ENCODE data around the gene LRMDA. TPM values are rescaled to one million over a fixed set of nuclear protein-coding genes. Genes with fewer than 3 reads are reported as not detected.

LRMDA gene
- polyA plus RNA-seq, 3 donors: 39.8 to 59.6 (median 56.4) TPM

DNA sequence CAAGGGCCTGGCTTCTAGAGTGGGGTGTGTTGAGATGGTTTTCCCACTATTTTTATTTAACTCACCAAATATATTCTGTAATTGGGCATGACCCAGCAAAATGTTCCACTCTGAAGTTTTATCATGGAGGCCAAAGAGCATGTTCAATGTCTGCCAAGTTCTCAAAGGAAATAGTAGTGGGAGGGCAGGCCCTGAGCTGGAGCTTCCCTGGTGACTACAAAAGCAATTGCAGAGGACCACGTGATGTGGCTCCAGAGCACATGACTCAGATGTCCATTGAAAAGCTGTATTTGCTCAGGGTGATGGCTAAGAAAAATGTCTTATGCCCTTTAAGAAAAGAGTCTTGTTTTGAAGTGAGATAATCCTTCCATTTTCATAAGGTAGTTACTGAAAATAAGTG is 1024.8 kb downstream of the LRMDA start:
- no peak overlapping the region for H3K4me3 Mint-ChIP-seq
- peaks cover 3% of the 10 kb centered on the region for H3K4me1 Mint-ChIP-seq
- no peaks in the 10 kb centered on the region for H3K79me2 ChIP-seq (ENCODE audit: insufficient read depth, low read length)
- intact Hi-C loops (cut with micrococcal nuclease): no loop called here
- no CpG with 5 or more reads among the region's 1 CpG for WGBS (ENCODE audit: insufficient coverage)
- H3K4me3 ChIP-seq (replicated peaks in 1 of 3; ENCODE audit: low read depth in 2 of 3, low read length in 3 of 3): no peak overlapping the region
- no peak overlapping the region for H3K27ac ChIP-seq (ENCODE audit: low read depth in 1 of 2, low read length in 2 of 2)
- H4K20me1 ChIP-seq (ENCODE audit: insufficient read depth, low read length): no peaks in the 10 kb centered on the region
- H3K9ac ChIP-seq (ENCODE audit: insufficient read depth, low read length, poor library complexity, severe bottlenecking): no peak overlapping the region
- no peaks in the 10 kb centered on the region for H3K9me3 ChIP-seq (replicated peaks in 1 of 2; ENCODE audit: control insufficient read depth in 1 of 2, insufficient read depth in 1 of 2, low read length in 2 of 2)
- H3K36me3 Mint-ChIP-seq: no peaks in the 10 kb centered on the region
- H3K36me3 ChIP-seq (replicated peaks in 1 of 2; ENCODE audit: control insufficient read depth in 1 of 2, insufficient read depth in 2 of 2, low read length in 2 of 2): no peaks in the 10 kb centered on the region
- H3K27me3 Mint-ChIP-seq (ENCODE audit: low read depth in 3 of 3): no peaks in the 10 kb centered on the region
- H3K4me2 ChIP-seq (replicated peaks; ENCODE audit: extremely low read depth, low read length, poor library complexity, severe bottlenecking): no peak overlapping the region
- no peaks in the 10 kb centered on the region for H3K27me3 ChIP-seq (ENCODE audit: control insufficient read depth in 2 of 2, insufficient read depth in 2 of 2, low read length in 2 of 2)
- TF ChIP-seq, protein P1, sequence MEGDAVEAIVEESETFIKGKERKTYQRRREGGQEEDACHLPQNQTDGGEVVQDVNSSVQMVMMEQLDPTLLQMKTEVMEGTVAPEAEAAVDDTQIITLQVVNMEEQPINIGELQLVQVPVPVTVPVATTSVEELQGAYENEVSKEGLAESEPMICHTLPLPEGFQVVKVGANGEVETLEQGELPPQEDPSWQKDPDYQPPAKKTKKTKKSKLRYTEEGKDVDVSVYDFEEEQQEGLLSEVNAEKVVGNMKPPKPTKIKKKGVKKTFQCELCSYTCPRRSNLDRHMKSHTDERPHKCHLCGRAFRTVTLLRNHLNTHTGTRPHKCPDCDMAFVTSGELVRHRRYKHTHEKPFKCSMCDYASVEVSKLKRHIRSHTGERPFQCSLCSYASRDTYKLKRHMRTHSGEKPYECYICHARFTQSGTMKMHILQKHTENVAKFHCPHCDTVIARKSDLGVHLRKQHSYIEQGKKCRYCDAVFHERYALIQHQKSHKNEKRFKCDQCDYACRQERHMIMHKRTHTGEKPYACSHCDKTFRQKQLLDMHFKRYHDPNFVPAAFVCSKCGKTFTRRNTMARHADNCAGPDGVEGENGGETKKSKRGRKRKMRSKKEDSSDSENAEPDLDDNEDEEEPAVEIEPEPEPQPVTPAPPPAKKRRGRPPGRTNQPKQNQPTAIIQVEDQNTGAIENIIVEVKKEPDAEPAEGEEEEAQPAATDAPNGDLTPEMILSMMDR (IDR thresholded peaks at IDR 0.05): no peak
- H3K4me1 ChIP-seq (ENCODE audit: control insufficient read depth in 1 of 2, insufficient read depth in 2 of 2, low read length in 2 of 2): no peaks in the 10 kb centered on the region
- no peak overlapping the region for H2AFZ ChIP-seq (ENCODE audit: insufficient read depth, low read depth, low read length, poor library complexity, severe bottlenecking)
- peaks cover 1 to 8% (median 5%) of the 10 kb centered on the region in 7 donors for H3K9me3 Mint-ChIP-seq
- DNase-seq: no peak
- no peak overlapping the region for H3K27ac Mint-ChIP-seq

DNA sequence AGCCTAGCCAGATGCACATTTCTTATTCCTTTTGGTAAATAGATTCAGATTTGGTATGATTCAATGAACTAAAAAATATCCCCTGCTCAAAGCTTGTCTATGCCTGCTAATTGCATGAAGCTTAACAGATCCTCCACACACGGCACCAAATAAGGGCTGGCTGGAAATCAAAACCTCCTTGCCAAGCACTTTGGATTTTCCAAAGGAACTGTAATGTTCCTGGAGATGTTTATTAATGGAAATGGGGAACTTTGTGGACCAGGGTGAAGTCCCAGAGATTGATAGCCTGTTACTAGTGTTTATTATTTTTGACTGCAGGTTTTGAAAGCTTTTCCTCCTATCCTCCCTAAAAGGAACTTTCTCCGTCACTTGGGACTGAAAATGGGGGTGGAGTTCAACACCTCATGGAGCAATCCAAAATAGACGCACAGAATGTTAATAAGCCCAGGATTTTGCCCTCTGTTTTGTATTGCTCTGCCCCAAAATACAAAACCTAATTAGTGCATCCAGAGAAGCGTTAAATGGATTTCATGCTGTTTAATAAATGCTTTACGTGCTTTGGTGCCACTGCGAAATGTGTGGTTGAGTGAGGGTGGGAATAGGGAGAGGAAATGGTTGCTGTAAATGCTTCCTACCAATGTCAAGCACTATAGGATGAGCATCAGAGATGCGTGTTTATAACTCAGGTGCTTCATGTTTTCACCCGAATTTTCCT is 1027.7 kb downstream of the LRMDA start:
- WGBS (ENCODE audit: insufficient coverage): 94% methylated on average over 3 of the region's 8 CpGs
- H3K4me3 ChIP-seq (replicated peaks in 1 of 3; ENCODE audit: low read depth in 2 of 3, low read length in 3 of 3): no peak overlapping the region
- no peaks in the 10 kb centered on the region for H3K4me1 ChIP-seq (ENCODE audit: control insufficient read depth in 1 of 2, insufficient read depth in 2 of 2, low read length in 2 of 2)
- no peaks in the 10 kb centered on the region for H3K36me3 Mint-ChIP-seq
- H2AFZ ChIP-seq (ENCODE audit: insufficient read depth, low read depth, low read length, poor library complexity, severe bottlenecking): no peak overlapping the region
- no peak overlapping the region for H3K27ac Mint-ChIP-seq
- H4K20me1 ChIP-seq (ENCODE audit: insufficient read depth, low read length): no peaks in the 10 kb centered on the region
- H3K9me3 Mint-ChIP-seq: peaks cover 0 to 5% (median 0%) of the 10 kb centered on the region in 7 donors
- H3K27ac ChIP-seq (ENCODE audit: low read depth in 1 of 2, low read length in 2 of 2): no peak overlapping the region
- H3K4me3 Mint-ChIP-seq: no peak overlapping the region
- no peaks in the 10 kb centered on the region for H3K79me2 ChIP-seq (ENCODE audit: insufficient read depth, low read length)
- no peak overlapping the region for H3K4me2 ChIP-seq (replicated peaks; ENCODE audit: extremely low read depth, low read length, poor library complexity, severe bottlenecking)
- intact Hi-C loops (cut with micrococcal nuclease): no loop called here
- peaks cover 5% of the 10 kb centered on the region for H3K4me1 Mint-ChIP-seq
- no peak overlapping the region for H3K9ac ChIP-seq (ENCODE audit: insufficient read depth, low read length, poor library complexity, severe bottlenecking)
- H3K27me3 Mint-ChIP-seq (ENCODE audit: low read depth in 3 of 3): no peaks in the 10 kb centered on the region
- H3K27me3 ChIP-seq (ENCODE audit: control insufficient read depth in 2 of 2, insufficient read depth in 2 of 2, low read length in 2 of 2): no peaks in the 10 kb centered on the region
- H3K36me3 ChIP-seq (replicated peaks in 1 of 2; ENCODE audit: control insufficient read depth in 1 of 2, insufficient read depth in 2 of 2, low read length in 2 of 2): no peaks in the 10 kb centered on the region
- DNase-seq: no peak
- H3K9me3 ChIP-seq (replicated peaks in 1 of 2; ENCODE audit: control insufficient read depth in 1 of 2, insufficient read depth in 1 of 2, low read length in 2 of 2): no peaks in the 10 kb centered on the region
- TF ChIP-seq, protein P1 (IDR thresholded peaks at IDR 0.05): no peak

Measured in CD14-positive monocyte (primary cell).